H1 (cell line): Measurements from ENCODE around the gene RPUSD2.

Experiments
- GABPA ChIP-seq: IDR thresholded peaks from 2 replicates; pipeline ENCODE4 v1.6.1; 2011; ENCODE audit warnings: mild to moderate bottlenecking, low read length, moderate library complexity, borderline replicate concordance; ENCODE audit not compliant: insufficient read depth
- HDAC2 ChIP-seq, 2 experiments: fragments of 300-600 bp in 1 of 2; sonication (generic) in 1 of 2; IDR thresholded peaks; 2 replicates each; pipeline ENCODE4 v1.6.1; 2011 to 2012; ENCODE audit warnings: low read depth in 2 of 2, low read length in 2 of 2, mild to moderate bottlenecking in 2 of 2, moderate library complexity in 2 of 2, borderline replicate concordance in 1 of 2, inconsistent platforms in 1 of 2
- MAX ChIP-seq: IDR thresholded peaks from 2 replicates; pipeline ENCODE4 v1.6.1; 2012; ENCODE audit warnings: inconsistent platforms
- POLR2A ChIP-seq, 2 experiments: IDR thresholded peaks; 1 replicate in 1 of 2; 2 replicates in 1 of 2; pipeline ENCODE4 v1.6.1; 2011; ENCODE audit warnings: low read depth in 2 of 2, low read length in 2 of 2, mild to moderate bottlenecking in 2 of 2; ENCODE audit errors: control extremely low read depth in 1 of 2
- POLR2AphosphoS5 ChIP-seq: IDR thresholded peaks from 2 replicates; pipeline ENCODE4 v1.6.1; 2011; ENCODE audit warnings: low read depth, low read length
- SP1 ChIP-seq: IDR thresholded peaks from 2 replicates; pipeline ENCODE4 v1.6.1; 2011; ENCODE audit warnings: low read depth, low read length
- TAF1 ChIP-seq: IDR thresholded peaks from 2 replicates; pipeline ENCODE4 v1.6.1; 2011; ENCODE audit warnings: mild to moderate bottlenecking, low read depth, low read length
- TF ChIP-seq, protein P1 (sequence below), 3 experiments: IDR thresholded peaks; 1 replicate in 2 of 3; 2 replicates in 1 of 3; pipeline versions ENCODE4 v1.5.1 to v1.6.1; 2011; ENCODE audit warnings: low read length in 3 of 3, mild to moderate bottlenecking in 3 of 3, inconsistent platforms in 2 of 3, low read depth in 1 of 3, moderate library complexity in 1 of 3; ENCODE audit not compliant: insufficient read depth in 1 of 3; ENCODE audit errors: control extremely low read depth in 1 of 3
- TF ChIP-seq, protein P2 (sequence below): IDR thresholded peaks from 2 replicates; pipeline ENCODE4 v1.6.1; 2011; ENCODE audit warnings: low read length, improper control_type of control experiment

DNA sequence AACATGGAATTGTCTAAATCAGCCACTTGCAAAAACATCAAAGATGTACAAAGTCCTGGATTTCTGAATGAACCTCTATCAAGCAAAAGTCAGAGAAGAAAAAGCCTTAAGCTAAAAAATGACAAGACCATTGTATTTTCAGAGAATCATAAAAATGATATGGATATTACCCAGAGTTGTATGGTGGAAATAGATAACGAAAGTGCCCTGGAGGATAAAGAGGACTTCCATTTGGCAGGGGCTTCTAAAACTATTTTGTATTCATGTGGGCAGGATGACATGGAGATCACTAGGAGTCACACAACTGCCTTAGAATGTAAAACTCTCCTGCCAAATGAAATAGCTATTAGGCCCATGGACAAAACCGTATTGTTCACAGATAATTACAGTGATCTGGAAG, 54.3 kb downstream of the RPUSD2 start:
- TF ChIP-seq SP1 (no peak), POLR2AphosphoS5 (no peak), TAF1 (no peak), POLR2A (IDR thresholded peaks at IDR 0.05; ENCODE audit: control extremely low read depth in 1 of 2, low read depth in 2 of 2, low read length in 2 of 2) (no peak), GABPA (no peak), MAX (no peak), HDAC2 (IDR thresholded peaks at IDR 0.05; ENCODE audit: borderline replicate concordance in 1 of 2, low read depth in 2 of 2, low read length in 2 of 2) (no peak)
- TF ChIP-seq, protein P1, sequence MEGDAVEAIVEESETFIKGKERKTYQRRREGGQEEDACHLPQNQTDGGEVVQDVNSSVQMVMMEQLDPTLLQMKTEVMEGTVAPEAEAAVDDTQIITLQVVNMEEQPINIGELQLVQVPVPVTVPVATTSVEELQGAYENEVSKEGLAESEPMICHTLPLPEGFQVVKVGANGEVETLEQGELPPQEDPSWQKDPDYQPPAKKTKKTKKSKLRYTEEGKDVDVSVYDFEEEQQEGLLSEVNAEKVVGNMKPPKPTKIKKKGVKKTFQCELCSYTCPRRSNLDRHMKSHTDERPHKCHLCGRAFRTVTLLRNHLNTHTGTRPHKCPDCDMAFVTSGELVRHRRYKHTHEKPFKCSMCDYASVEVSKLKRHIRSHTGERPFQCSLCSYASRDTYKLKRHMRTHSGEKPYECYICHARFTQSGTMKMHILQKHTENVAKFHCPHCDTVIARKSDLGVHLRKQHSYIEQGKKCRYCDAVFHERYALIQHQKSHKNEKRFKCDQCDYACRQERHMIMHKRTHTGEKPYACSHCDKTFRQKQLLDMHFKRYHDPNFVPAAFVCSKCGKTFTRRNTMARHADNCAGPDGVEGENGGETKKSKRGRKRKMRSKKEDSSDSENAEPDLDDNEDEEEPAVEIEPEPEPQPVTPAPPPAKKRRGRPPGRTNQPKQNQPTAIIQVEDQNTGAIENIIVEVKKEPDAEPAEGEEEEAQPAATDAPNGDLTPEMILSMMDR (IDR thresholded peaks at IDR 0.05; ENCODE audit: control extremely low read depth in 1 of 3, insufficient read depth in 1 of 3, low read depth in 1 of 3, low read length in 3 of 3), result no peak
- TF ChIP-seq, protein P2, sequence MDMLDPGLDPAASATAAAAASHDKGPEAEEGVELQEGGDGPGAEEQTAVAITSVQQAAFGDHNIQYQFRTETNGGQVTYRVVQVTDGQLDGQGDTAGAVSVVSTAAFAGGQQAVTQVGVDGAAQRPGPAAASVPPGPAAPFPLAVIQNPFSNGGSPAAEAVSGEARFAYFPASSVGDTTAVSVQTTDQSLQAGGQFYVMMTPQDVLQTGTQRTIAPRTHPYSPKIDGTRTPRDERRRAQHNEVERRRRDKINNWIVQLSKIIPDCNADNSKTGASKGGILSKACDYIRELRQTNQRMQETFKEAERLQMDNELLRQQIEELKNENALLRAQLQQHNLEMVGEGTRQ, result no peak
